Measurements from ENCODE around the gene GULP1.

GULP1 gene

DNA sequence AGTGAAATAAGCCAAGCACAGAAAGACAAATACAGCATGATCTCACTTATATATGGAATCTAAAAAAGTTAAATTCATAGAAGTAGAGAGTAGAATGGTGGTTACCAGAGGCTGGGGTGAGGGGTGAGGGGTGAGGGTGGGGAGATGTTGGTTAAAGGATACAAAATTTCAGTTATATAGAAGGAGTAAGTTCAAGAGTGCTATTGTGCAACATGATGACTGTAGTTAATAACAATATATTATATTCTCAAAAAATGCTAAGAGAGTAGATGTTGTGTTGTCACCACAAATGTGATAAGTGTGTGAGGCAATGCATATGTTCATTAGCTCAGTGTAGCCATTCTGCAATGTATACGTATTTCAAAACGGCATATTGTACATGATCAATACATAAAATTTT, 26.4 kb upstream of the GULP1 start:
- DNase-seq (ENCODE audit: low spot score), result no peak
- Histone ChIP-seq H3K27ac (no peak overlapping the region), H3K4me3 (no peak overlapping the region)
- TF ChIP-seq CTCF (IDR thresholded peaks at IDR 0.05), result no peak

DNA sequence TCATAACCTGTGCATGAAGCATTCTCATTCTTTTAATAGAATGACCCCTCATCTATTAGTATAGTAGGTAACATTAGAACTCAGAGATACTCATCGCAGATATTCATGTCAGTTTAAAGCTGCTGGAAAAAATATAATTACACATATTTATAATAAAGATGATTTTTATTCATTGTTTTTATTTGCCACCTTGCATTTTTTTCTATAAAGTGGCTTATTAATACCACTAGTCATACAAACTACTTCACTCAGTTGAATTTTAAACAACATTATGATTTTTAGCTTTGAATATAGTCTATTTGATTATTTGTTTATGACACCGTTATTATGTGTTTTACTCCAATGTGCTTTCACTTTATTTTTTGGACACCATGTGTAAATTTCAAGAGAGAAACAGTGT, 23.9 kb upstream of the GULP1 start:
- DNase-seq (ENCODE audit: low spot score), result no peak
- TF ChIP-seq CTCF (IDR thresholded peaks at IDR 0.05), result no peak
- no peak overlapping the region for H3K27ac ChIP-seq
- no peak overlapping the region for H3K4me3 ChIP-seq

DNA sequence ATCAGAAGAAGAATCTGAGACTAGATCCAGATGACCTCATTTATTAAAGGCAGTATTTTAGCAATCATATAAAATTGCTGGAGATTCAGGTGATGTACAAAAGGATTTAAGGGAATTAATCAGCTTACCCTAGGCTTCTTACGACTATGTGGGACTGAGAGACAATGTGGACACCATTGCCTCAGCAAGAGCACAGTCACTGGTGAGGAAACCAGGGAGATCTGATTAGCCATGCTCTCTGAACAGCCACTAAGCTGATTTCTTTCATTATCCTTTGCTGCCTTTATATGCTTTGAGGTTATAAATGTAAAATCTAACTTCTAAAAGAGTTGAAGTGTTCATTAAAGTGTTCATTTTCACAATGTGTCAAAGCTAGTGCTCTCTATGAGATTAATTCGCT, 22.7 kb upstream of the GULP1 start:
- no peak for TF ChIP-seq CTCF (IDR thresholded peaks at IDR 0.05)
- Histone ChIP-seq H3K4me3 (no peak overlapping the region), H3K27ac (no peak overlapping the region)
- no peak for DNase-seq (ENCODE audit: low spot score)

- no peak overlapping the region for H3K4me3 ChIP-seq
- no peak overlapping the region for H3K27ac ChIP-seq
- no peak for DNase-seq (ENCODE audit: low spot score)
- no peak for TF ChIP-seq CTCF (IDR thresholded peaks at IDR 0.05)
These were observed 19.6 kb upstream of the GULP1 start for GRCh38 chr2:188272121-188272520.

DNA sequence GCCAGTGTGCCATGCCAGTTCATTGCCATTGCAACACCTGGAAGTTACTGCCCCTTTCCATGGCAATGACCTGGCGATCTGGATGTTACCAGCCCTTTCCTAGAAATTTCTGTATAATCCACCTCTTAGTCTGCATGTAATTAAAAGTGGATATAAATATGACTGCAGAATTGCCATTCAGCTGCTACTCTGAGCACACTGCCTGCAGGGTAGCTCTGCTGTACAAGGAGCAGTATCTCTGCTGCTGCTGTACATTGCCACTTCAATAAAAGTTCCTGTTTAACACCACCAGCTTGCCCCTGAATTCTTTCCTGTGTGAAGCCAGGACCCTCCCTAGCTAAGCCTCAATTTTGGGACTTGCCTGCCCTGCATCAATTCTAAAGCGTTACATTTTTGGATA, 17.4 kb upstream of the GULP1 start:
- TF ChIP-seq CTCF (IDR thresholded peaks at IDR 0.05), result no peak
- Histone ChIP-seq H3K4me3 (no peak overlapping the region), H3K27ac (no peak overlapping the region)
- DNase-seq (ENCODE audit: low spot score), result no peak

- no peak for TF ChIP-seq CTCF (IDR thresholded peaks at IDR 0.05)
- Histone ChIP-seq H3K4me3 (no peak overlapping the region), H3K27ac (no peak overlapping the region)
- DNase-seq (ENCODE audit: low spot score), result no peak
These were observed 15.4 kb upstream of the GULP1 start for GRCh38 chr2:188276255-188276654.

DNA sequence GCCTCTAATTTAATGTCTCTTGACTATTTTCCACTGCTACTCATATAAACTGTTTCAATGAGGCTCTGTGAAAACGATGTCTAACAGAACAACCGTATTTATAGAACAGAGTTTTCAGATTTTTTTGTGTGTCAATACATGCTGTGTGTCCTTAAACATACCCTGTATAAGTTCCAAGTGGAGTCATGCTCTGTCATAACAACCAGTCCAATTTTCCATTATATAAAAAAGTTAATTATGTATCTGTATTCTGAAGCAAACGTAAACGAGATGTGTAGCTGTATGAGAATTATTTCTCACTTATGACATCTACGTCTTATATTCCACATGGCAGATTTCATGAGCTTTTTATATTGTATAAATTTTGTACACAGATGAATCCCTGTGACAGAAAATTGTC, 13.9 kb upstream of the GULP1 start:
- no peak for DNase-seq (ENCODE audit: low spot score)
- Histone ChIP-seq H3K4me3 (no peak overlapping the region), H3K27ac (no peak overlapping the region)
- TF ChIP-seq CTCF (IDR thresholded peaks at IDR 0.05), result no peak

Data from coronary artery (tissue), 2 donors.